Measurements from ENCODE around the gene ATG4A.
A peak's percentile ranks its signal among the peaks of the same experiment; 100 is the strongest.

Gene ATG4A

GRCh38 chrX:108168961-108169740 is 77.6 kb downstream of the ATG4A start:
- no peak for DNase-seq (ENCODE audit: low spot score)

GRCh38 chrX:108169768-108170167 is 78.2 kb downstream of the ATG4A start:
- no peak for DNase-seq (ENCODE audit: low spot score)

GRCh38 chrX:108171671-108172070 is 80.1 kb downstream of the ATG4A start:
- no peak for DNase-seq (ENCODE audit: low spot score)

- no peak for DNase-seq (ENCODE audit: low spot score)
These were observed 82.3 kb downstream of the ATG4A start for GRCh38 chrX:108173874-108174273.

GRCh38 chrX:108177351-108178142 is 86.0 kb downstream of the ATG4A start:
- no peak for DNase-seq (ENCODE audit: low spot score)

- DNase-seq (ENCODE audit: low spot score): no peak
These were observed 86.5 kb downstream of the ATG4A start for GRCh38 chrX:108178143-108178498.

- peak; percentile 46 for DNase-seq (ENCODE audit: low spot score)
These were observed 95.2 kb downstream of the ATG4A start for GRCh38 chrX:108186811-108187210.

- DNase-seq (ENCODE audit: low spot score): no peak
These were observed 106.8 kb downstream of the ATG4A start for GRCh38 chrX:108198420-108198819.

- no peak for DNase-seq (ENCODE audit: low spot score)
These were observed 107.5 kb downstream of the ATG4A start for GRCh38 chrX:108199041-108199440.

- DNase-seq (ENCODE audit: low spot score): peak; percentile 11
These were observed 108.1 kb downstream of the ATG4A start for GRCh38 chrX:108199691-108200090.

GRCh38 chrX:108203540-108203939 is 112.0 kb downstream of the ATG4A start:
- DNase-seq (ENCODE audit: low spot score): no peak
